Anterior cingulate cortex (tissue), 58 donors: Measurements from ENCODE around the gene THAP10.
A peak's percentile ranks its signal among the peaks of the same experiment; 100 is the strongest.
"Not testable (repeated sequence)": the region's sequence is repeated elsewhere in the genome, so short reads cannot be mapped to it uniquely, and the experiment has no call there.

Experiments used
- DNase-seq, 58 donors: peaks; one replicate each; lab custom pipeline; 2025; lab: John Stamatoyannopoulos, UW

Gene THAP10

DNA sequence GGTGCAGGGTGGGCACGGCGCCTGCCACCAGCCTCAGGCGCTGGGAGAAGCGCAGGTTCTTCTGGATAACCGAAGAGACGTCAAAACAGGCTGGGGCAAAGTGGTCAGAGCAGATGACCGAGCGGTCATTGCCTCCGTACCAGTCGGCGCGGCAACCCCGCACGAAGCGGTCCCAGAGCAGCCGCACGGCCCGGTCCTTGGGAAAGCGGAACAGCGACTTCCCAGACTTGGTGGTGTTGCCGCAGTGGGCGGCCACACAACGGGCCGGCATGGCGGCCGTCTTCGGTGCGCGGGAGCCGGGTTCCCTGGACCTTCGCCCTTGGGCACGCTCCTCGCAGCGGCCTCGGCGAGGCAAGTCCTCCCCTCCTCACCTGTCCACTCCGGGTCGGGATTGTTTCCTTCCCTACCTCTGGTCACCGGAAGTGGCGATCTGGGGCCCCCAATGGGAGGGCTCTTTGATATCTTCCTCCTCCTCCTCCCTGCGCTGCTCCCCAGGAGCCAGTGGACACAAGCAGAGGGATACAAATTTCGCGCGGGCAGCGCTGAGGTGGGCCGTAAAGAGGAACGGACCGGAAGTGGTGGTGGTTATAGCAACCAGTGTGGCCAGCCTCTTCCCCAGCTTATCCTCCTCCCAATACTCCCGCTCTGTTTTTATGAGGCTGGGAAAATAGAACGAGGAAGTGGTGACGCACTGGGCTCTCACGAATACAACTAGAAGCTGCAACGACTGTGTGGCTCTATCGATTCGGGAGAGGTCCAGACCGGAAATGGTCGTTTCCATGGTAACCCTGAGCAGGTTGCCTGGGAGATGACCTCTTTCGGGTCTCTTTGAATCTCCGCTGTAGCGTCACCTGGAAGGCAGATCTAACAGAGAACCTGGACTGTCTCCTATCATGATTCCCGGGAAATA, at the start of gene THAP10, which contains the start of gene LRRC49:
Gene THAP10 (minus strand): TSS at position 432 of the 910 bp plus-strand sequence. CDS start 161 bp downstream, at position 271.
Gene LRRC49 (plus strand): TSS at position 825 of the 910 bp plus-strand sequence. CDS start 69 bp downstream, at position 894.
- peak; percentile 36 to 96 (median 88) for DNase-seq

- peak in 2 of 58 donors; percentile 1 for DNase-seq
Observed at GRCh38 chr15:70936326-70936725, 44.1 kb upstream of the THAP10 start.

GRCh38 chr15:70935631-70936030, 43.4 kb upstream of the THAP10 start:
- DNase-seq = no peak

GRCh38 chr15:70933411-70933810, 41.2 kb upstream of the THAP10 start:
- no peak for DNase-seq

DNA sequence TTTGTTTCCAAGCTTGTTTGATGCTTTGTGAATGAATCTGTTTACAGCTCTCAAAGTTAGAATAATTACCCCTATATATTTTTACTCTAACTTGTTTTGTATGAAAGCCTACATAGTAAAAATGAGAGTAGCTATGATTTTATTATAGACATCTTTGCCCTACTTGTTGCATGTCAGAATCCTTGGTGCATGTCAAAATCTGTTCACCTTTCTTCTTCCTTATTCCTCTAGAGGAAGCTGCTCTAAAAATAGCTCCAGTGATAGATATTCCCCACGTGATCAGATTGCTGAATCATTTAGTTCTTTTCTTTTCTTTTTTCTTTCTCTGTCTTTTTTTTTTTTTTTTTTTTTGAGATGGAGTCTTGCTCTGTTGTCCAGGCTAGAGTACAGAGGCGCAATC, 40.2 kb upstream of the THAP10 start:
- no peak for DNase-seq

GRCh38 chr15:70931821-70932220, 39.6 kb upstream of the THAP10 start:
- DNase-seq = no peak

DNA sequence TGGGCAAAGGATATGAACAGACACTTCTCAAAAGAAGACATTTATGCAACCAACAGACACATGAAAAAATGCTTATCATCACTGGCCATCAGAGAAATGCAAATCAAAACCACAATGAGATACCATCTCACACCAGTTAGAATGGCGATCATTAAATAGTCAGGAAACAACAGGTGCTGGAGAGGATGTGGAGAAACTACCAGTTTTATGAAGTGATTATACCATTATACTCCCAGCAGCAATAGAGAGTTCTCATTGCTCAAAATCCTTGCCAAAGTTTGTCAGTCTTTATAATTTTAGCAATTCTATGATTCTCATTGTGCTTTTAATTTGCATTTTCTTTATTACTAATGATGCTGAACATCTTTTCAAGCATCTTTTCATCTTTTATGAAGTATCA, 34.7 kb upstream of the THAP10 start:
- not testable (repeated sequence) for DNase-seq

DNA sequence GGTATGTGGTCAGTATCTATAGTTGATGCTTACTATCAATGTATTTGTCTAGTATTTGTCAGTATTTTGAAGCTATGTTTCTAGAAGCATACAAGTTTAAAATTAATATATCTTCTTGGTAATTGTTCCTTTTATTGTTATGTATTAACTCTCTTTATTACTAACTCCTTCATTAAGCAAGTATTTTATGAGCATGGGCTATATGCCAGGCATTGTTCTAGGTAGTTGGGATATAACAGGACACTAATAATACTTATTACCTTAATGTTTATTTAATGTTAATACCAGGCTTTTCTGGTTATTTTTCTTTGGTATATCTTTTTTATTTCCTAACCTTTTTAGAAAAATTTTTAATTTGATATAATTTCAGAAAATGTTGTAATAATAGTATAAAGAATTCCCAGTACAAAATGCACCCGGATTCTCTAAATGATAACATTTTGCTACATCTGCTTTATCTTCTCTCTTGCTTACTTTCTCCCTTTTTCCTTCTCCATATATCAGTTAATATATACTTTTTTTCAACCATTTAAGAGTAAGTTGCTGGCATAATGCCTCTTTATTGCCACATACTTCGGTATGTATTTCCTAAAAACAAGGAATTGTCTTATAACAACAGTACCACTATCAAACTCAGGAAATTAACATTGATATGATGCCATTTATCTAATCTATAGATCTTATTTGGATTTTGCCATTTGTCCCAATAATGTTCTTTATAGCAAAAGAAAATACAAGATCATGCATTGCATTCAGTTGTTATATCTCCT, 31.3 kb upstream of the THAP10 start:
- no peak for DNase-seq

GRCh38 chr15:70922119-70922518, 29.9 kb upstream of the THAP10 start:
- DNase-seq = no peak

DNA sequence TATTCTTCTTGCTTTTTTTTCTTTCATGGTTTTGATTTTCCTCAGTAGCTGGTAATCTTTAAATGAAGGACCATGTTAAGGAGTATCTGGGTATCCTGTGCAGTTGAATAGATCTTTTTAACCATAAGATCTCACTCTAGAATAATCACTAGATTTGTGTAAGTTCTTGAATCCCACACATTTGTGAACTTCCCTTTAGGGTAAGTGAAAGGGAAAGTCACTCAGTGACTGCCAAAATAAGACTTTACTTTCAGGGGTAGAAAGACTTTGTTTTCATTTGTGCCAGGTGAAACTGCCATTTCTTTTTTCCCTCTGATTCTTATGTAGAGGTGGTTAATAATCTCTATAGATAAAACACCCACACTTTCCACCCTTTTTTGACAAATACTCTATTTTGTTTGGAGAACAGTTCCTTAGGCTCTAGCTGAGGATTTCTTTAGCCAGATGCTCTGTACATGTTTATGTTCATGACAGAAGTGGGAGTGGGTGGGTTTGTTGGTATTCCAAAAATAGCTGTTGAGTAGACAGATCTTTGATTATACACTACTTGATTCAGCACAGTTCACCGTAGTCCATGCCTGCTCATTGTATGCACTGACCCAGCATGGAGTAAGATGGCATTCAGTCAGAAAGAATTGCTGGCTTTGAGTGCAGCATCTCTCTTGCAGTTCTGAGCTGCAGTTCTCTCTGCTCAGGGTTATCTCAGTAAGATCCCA, 28.9 kb upstream of the THAP10 start:
- peak in 1 of 58 donors; percentile 0 for DNase-seq

- no peak for DNase-seq
Observed at GRCh38 chr15:70917955-70918354, 25.7 kb upstream of the THAP10 start.

- no peak for DNase-seq
Observed at GRCh38 chr15:70916531-70916930, 24.3 kb upstream of the THAP10 start.

DNA sequence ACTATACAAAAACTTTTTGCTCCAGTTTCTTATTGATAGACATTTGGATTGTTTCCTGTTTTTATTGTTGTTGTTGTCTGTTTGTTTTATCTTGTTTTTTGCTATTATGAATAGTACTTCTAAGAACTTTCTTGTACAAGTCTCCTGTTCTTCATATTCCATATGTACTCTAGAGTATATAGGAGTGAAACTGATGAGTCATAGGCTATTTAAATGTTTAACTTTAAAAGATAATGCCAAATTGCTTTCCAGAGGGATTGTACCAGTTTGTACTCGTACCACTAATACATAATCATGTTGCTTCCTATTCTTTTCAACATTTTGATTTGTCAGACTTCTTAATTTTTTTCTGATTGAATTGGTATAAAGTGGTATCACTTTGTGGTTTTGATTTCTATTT, 20.0 kb upstream of the THAP10 start:
- no peak for DNase-seq

DNA sequence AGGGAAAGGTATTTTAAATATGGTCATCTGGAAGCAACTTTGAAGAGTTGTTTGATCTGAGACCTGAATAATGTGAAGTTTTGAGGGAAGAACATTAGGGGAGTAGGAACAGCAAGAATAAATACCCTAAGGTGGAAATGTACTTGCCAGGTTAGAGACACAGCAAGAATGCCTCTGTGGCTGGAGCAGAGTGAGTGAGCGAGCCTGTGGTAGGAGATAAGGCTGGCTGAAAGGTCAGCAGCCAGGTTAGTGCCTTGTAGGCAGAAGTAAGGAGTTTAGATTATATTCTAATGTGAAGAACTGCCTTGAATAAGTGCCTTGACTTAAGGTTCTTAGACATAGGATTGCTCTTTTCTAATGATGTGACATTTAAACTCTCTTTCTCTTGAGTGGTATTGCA, 18.7 kb upstream of the THAP10 start:
- DNase-seq = no peak

DNA sequence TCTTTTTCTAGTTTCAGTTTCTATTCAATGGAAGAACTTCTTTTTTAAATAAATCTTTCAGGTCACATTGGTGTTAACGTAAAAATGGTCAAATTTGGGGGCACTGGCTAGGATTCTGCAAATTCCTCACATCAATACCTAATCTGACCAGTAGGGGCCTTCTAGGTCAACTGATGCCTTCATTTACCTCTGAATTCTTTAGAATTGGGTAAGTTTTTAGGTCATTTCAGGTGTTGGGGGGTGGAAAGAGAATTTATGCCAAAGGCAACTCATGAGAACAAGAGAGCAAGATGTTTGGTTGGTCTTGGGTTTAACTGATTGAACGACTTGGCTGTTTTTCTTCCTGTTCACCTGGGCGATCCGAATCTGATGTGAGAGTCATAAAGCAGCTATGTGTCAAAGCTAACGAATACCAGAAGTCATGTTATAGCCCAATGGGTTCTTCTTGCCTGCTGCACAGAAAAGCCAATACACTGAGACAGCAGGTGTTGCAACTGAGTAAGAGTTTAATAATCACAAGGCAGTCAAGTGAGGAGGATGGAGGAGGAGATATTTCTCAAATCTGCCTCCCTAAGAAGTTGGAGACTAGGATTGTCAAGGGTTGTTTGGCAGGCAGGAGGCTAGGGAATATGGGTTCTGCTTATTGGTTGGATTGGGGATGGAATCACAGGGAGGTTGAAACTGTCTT, 15.7 kb upstream of the THAP10 start:
- no peak for DNase-seq

DNA sequence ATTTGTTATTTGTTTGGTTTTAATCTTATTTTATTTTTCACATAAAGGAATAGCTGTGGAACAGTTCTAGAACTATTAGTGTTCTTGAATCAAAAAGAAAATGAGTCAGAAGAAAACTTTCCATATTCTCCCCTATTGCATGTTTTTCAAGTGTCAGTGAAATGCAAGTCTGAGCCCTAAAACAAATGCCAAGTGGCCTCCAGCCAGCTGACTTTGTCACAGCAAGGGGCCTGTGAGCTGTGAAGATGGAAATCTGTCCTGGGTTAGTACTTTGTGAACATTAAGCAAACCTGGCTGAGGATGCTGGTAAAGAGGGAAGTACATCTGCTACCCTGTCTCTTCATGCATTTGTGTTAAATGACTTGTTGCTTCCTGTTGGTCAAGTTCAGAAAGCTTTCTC, 14.6 kb upstream of the THAP10 start:
- no peak for DNase-seq

DNA sequence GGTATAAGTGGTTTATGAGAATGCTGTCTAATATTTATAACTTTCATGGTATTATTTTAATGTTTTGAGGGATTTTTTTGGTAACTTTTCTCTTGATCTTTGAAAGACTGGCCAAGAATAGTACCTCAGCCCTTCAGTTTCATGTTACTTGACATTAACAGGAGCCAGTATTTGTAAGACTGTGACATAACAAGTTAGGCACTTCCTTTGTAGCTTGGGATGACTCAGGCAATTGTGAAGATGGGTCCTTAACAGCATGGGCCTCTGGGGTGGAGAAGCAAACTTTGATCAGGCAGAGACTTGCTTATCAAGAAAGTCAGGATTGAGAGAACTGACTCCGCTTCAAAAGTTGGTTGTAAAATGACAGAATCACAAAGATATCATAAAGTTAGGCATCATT, 9.9 kb upstream of the THAP10 start:
- DNase-seq = no peak

- peak in 16 of 58 donors; percentile 17 to 82 (median 58) for DNase-seq
Observed at GRCh38 chr15:70892912-70893560, 803 bp upstream of the THAP10 start.

DNA sequence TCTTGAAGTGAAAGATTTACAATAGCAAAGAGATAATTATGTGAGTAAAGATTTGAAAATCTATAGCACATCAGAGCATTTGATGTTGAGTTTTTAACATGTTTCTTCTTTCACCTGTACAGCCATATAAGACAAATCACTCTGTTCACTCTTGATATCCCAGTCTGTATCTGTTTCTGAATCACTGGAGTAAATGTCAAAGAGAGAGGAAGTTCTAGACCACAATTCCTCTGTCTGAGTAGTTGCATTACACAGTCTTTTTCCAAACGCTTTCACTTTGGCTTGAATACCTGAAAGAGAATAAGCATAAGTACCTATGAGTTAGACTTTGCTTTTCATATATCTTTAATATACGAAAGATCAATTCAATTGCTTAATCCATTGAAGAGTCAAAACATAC, 9.9 kb downstream of the THAP10 start:
- no peak for DNase-seq

DNA sequence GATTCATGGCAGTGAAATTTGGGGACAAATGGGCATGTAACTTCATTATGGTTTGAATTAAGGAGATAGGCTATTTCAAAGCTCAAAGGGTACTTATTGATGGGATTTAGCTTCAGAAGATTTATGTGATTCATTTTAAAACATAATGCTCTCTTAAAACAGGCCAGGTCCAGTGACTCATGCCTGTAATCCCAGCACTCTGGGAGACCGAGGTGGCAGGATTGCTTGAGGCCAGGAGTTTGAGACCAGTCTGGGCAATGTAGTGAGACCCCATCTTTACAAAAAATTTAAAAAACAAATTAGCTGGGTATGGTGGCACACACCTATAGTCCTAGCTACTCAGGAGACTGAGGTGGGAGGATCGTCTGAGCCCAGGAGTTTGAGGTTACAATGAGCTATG, 11.5 kb downstream of the THAP10 start:
- no peak for DNase-seq
